Type B pancreatic cell (in vitro differentiated cells): ENCODE measurements around the gene HTR3B. TPM values are rescaled to one million over a fixed set of nuclear protein-coding genes. Genes with fewer than 3 reads are reported as not detected.
"Not testable (repeated sequence)": the region's sequence is repeated elsewhere in the genome, so short reads cannot be mapped to it uniquely, and the experiment has no call there.

Source experiments
- DNase-seq: peaks from one replicate; pipeline ENCODE4 v3.0.0; 2021; ENCODE audit warnings: mixed read lengths; ENCODE audit not compliant: unreplicated experiment; ENCODE audit errors: extremely low spot score
- H3K27ac Mint-ChIP-seq: 2 replicates; pipeline ENCODE4 v1.8.0; 2021; ENCODE audit warnings: mild to moderate bottlenecking, mixed read lengths
- H3K27me3 Mint-ChIP-seq: 2 replicates; pipeline ENCODE4 v1.8.0; 2021; ENCODE audit warnings: mixed read lengths
- H3K36me3 Mint-ChIP-seq: 2 replicates; pipeline ENCODE4 v1.8.0; 2021; ENCODE audit warnings: mixed read lengths
- H3K4me1 Mint-ChIP-seq: one replicate; pipeline ENCODE4 v1.8.0; 2021; ENCODE audit warnings: mixed read lengths; ENCODE audit not compliant: unreplicated experiment
- H3K4me3 Mint-ChIP-seq: 2 replicates; pipeline ENCODE4 v1.8.0; 2021; ENCODE audit warnings: mild to moderate bottlenecking, mixed read lengths
- H3K9me3 Mint-ChIP-seq: 2 replicates; pipeline ENCODE4 v1.8.0; 2021; ENCODE audit warnings: mixed read lengths
- total RNA-seq: library from RNA; stranded (reverse); gene quantifications from 2 replicates; pipeline ENCODE4 v1.2.1, GENCODE V29; 2021; ENCODE audit warnings: low replicate concordance
- TF ChIP-seq, protein P1 (sequence below): fragments of 200-600 bp; sonication (generic); conservative IDR thresholded peaks from 2 replicates; pipeline ENCODE4 v1.5.0; 2021; ENCODE audit warnings: antibody characterized with exemption, mild to moderate bottlenecking

HTR3B gene
- total RNA-seq, 1 donor from 2014 or later: 0.17 TPM

- Mint-ChIP-seq H3K4me3 (no peak overlapping the region), H3K27ac (no peak overlapping the region), H3K36me3 (no peaks in the 10 kb centered on the region), H3K27me3 (peaks cover 37% of the 10 kb centered on the region), H3K4me1 (no peaks in the 10 kb centered on the region), H3K9me3 (no peaks in the 10 kb centered on the region)
- no peak for DNase-seq
- TF ChIP-seq, protein P1, sequence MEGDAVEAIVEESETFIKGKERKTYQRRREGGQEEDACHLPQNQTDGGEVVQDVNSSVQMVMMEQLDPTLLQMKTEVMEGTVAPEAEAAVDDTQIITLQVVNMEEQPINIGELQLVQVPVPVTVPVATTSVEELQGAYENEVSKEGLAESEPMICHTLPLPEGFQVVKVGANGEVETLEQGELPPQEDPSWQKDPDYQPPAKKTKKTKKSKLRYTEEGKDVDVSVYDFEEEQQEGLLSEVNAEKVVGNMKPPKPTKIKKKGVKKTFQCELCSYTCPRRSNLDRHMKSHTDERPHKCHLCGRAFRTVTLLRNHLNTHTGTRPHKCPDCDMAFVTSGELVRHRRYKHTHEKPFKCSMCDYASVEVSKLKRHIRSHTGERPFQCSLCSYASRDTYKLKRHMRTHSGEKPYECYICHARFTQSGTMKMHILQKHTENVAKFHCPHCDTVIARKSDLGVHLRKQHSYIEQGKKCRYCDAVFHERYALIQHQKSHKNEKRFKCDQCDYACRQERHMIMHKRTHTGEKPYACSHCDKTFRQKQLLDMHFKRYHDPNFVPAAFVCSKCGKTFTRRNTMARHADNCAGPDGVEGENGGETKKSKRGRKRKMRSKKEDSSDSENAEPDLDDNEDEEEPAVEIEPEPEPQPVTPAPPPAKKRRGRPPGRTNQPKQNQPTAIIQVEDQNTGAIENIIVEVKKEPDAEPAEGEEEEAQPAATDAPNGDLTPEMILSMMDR: no peak
Observed at GRCh38 chr11:113935858-113936257, 31.3 kb downstream of the HTR3B start.

DNA sequence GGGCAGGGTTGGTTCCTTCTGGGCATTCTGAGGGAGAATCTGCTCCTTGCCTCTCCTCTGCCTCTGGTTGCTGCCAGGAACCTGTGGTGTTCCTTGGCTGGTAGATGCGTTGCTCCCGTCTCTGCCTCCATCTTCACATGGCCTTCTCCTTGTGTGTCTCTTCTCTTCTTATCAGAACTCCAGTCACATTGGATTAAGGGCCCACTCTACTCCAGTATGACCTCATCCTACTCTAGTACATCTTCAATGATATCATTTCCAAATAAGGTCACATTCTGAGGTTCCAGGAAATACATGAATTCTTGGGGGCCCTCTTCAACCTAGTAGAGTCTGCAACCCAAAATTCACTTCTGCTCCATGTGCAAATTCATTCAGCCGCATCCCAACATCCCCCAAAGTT lies 33.3 kb downstream of the HTR3B start:
- Mint-ChIP-seq H3K9me3 (no peaks in the 10 kb centered on the region), H3K27ac (no peak overlapping the region), H3K4me1 (no peaks in the 10 kb centered on the region), H3K4me3 (no peak overlapping the region), H3K27me3 (peaks cover 32% of the 10 kb centered on the region), H3K36me3 (no peaks in the 10 kb centered on the region)
- DNase-seq: no peak
- TF ChIP-seq, protein P1: no peak

DNA sequence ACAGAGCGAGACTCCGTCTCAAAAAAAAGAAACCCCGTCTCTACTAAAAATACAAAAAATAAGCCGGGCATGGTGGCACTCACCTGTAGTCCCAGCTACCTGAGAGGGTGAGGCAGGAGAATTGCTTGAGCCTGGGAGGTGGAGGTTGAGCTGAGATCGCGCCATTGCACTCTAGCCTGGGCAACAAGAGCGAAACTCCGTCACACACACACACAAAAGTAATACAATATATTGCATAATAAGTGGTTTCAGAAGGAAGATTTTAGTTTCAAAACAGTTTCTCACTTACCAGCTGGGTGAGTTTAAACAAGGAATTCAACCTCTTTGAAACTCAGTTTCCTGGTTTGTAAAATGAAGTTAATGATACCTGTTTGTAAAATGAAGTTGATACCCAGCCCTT lies 37.7 kb downstream of the HTR3B start:
- H3K27me3 Mint-ChIP-seq: peaks cover 19% of the 10 kb centered on the region
- no peaks in the 10 kb centered on the region for H3K9me3 Mint-ChIP-seq
- no peaks in the 10 kb centered on the region for H3K4me1 Mint-ChIP-seq
- DNase-seq: no peak
- no peak overlapping the region for H3K27ac Mint-ChIP-seq
- no peak overlapping the region for H3K4me3 Mint-ChIP-seq
- TF ChIP-seq, protein P1: no peak
- H3K36me3 Mint-ChIP-seq: no peaks in the 10 kb centered on the region

GRCh38 chr11:113946162-113946561 lies 41.6 kb downstream of the HTR3B start:
- DNase-seq, H3K9me3 Mint-ChIP-seq, H3K36me3 Mint-ChIP-seq, H3K4me3 Mint-ChIP-seq, H3K4me1 Mint-ChIP-seq: not testable (repeated sequence)
- H3K27me3 Mint-ChIP-seq: peaks cover 18% of the 10 kb centered on the region
- peak overlapping the region; percentile 75 for H3K27ac Mint-ChIP-seq

GRCh38 chr11:113947994-113948393 lies 43.4 kb downstream of the HTR3B start:
- Mint-ChIP-seq H3K27me3 (peaks cover 30% of the 10 kb centered on the region), H3K9me3 (no peaks in the 10 kb centered on the region), H3K27ac (no peak overlapping the region), H3K4me1 (no peaks in the 10 kb centered on the region), H3K36me3 (no peaks in the 10 kb centered on the region), H3K4me3 (no peak overlapping the region)
- no peak for DNase-seq
- TF ChIP-seq, protein P1: no peak

- DNase-seq: no peak
- Mint-ChIP-seq H3K4me1 (no peaks in the 10 kb centered on the region), H3K9me3 (no peaks in the 10 kb centered on the region), H3K4me3 (no peak overlapping the region), H3K36me3 (no peaks in the 10 kb centered on the region), H3K27ac (no peak overlapping the region), H3K27me3 (peaks cover 47% of the 10 kb centered on the region)
- TF ChIP-seq, protein P1: no peak
Observed at GRCh38 chr11:113949891-113950290, 45.3 kb downstream of the HTR3B start.
